Esophagus squamous epithelium (tissue), 5 donors: ENCODE data around the gene KLHL14. TPM values are rescaled to one million over a fixed set of nuclear protein-coding genes. Genes with fewer than 3 reads are reported as not detected.

Source experiments
- DNase-seq: peaks from one replicate; lab custom pipeline; 2025; lab: John Stamatoyannopoulos, UW
- H3K27ac ChIP-seq, 4 donors: fragments of 200-600 bp; sonication (generic); one replicate each; pipeline ENCODE4 v1.5.1; 2016 to 2019; ENCODE audit warnings: mild to moderate bottlenecking in 1 of 4
- H3K27me3 ChIP-seq, 4 donors: fragments of 200-600 bp; sonication (generic); 1 replicate in 3 of 4; 2 replicates in 1 of 4; pipeline versions ENCODE4 v1.5.1 to v1.6.0; 2017 to 2021; ENCODE audit warnings: antibody characterized with exemption in 1 of 4
- H3K36me3 ChIP-seq, 3 donors: fragments of 200-600 bp; sonication (generic); one replicate each; pipeline ENCODE4 v1.5.1; 2016 to 2019
- H3K4me1 ChIP-seq, 3 donors: fragments of 200-600 bp; sonication (generic); one replicate each; pipeline ENCODE4 v1.5.1; 2017 to 2019
- H3K4me3 ChIP-seq, 4 donors: fragments of 200-600 bp; sonication (generic); 1 replicate in 3 of 4; 2 replicates in 1 of 4; pipeline ENCODE4 v1.5.1; 2016 to 2019; ENCODE audit warnings: mild to moderate bottlenecking in 2 of 4, moderate library complexity in 1 of 4
- H3K9me3 ChIP-seq, 3 donors: fragments of 200-600 bp; sonication (generic); one replicate each; pipeline ENCODE4 v1.5.1; 2016 to 2019
- POLR2A ChIP-seq, 4 donors: fragments of 450-650 bp; IDR thresholded peaks; one replicate each; pipeline ENCODE4 v1.6.1; 2017; ENCODE audit warnings: antibody characterized with exemption in 4 of 4, mild to moderate bottlenecking in 4 of 4, moderate library complexity in 3 of 4
- WGBS, 2 donors: methylation state at CpG; one replicate each; pipeline ENCODE4 v1.1.5; 2018; 5-methylcytosine and 5-hydroxymethylcytosine counted together
- intact Hi-C: fragments of 100-400 bp; cut with DNase I; formaldehyde crosslinking; loops from one replicate; pipeline ENCODE4 v1.15.0; 2022
- total RNA-seq, 4 donors: library from RNA; depleted of rRNA; stranded (reverse); fragments of >200 nt; gene quantifications; one replicate each; pipeline ENCODE4 v1.1.0, GENCODE V29; 2016
- TF ChIP-seq, protein P1 (sequence below), 6 experiments: fragments of 450-650 bp in 4 of 6; fragments of 200-600 bp in 2 of 6; sonication (generic) in 2 of 6; IDR thresholded peaks; one replicate each; pipeline ENCODE4 v1.5.1; 2016 to 2019; ENCODE audit warnings: antibody characterized with exemption in 6 of 6, mild to moderate bottlenecking in 4 of 6, moderate library complexity in 4 of 6
- donor health status: DM: yes; HTN: yes; CAD: no.

KLHL14 gene
- total RNA-seq, 4 donors from 2014 or later = 0.04 to 0.95 (median 0.42) TPM

DNA sequence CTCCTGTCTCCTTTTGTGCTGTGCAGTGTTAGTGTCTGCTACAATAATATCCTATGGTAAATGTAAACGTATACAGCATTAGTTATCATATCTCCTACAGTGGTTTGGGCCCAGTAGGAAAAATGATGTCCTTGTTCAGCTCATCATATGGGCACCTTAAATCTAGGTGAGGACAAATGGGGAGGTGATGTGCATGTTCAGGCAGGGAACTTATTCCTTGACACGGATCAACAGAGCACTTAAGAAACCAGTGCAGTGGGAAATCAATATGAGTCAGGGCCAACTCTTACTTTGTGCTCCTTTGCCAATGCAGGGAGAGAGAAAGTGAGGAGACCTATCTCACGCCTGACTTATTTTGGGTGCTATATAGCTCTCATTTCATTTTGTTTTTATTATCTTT is 76.4 kb downstream of the KLHL14 start:
- no peak for TF ChIP-seq POLR2A (IDR thresholded peaks at IDR 0.05)
- TF ChIP-seq, protein P1, sequence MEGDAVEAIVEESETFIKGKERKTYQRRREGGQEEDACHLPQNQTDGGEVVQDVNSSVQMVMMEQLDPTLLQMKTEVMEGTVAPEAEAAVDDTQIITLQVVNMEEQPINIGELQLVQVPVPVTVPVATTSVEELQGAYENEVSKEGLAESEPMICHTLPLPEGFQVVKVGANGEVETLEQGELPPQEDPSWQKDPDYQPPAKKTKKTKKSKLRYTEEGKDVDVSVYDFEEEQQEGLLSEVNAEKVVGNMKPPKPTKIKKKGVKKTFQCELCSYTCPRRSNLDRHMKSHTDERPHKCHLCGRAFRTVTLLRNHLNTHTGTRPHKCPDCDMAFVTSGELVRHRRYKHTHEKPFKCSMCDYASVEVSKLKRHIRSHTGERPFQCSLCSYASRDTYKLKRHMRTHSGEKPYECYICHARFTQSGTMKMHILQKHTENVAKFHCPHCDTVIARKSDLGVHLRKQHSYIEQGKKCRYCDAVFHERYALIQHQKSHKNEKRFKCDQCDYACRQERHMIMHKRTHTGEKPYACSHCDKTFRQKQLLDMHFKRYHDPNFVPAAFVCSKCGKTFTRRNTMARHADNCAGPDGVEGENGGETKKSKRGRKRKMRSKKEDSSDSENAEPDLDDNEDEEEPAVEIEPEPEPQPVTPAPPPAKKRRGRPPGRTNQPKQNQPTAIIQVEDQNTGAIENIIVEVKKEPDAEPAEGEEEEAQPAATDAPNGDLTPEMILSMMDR (IDR thresholded peaks at IDR 0.05) = no peak

DNA sequence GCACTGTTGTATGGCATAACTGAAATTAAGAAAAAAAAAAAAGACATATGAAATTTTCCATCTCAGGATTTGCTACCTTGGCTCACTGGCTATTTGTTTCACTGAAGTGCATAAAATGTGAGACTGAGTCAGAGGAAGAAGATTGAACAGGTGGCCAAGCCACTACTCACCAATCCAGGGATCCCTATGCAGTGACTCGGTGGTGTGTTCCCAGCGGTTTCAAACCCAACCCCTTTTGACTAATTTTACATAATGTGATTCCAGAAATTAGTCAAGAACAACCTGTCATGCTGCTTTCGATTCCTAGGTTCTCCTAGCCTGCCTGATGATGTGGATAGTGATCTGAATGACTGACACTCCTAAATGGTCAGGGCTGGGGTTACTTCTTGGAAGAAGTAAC is 77.3 kb downstream of the KLHL14 start:
- TF ChIP-seq POLR2A (IDR thresholded peaks at IDR 0.05) = no peak
- TF ChIP-seq, protein P1 (IDR thresholded peaks at IDR 0.05) = no peak
- WGBS, 2 donors = 40 to 52% methylated on average over 3 of the region's 3 CpGs
- Histone ChIP-seq H3K9me3 (no peaks in the 10 kb centered on the region), H3K27me3 (peaks cover 0 to 5% (median 0%) of the 10 kb centered on the region in 4 donors), H3K4me1 (peaks cover 0 to 9% (median 0%) of the 10 kb centered on the region in 3 donors), H3K36me3 (no peaks in the 10 kb centered on the region), H3K27ac (no peak overlapping the region), H3K4me3 (no peak overlapping the region)
- intact Hi-C loops = no loop called here
- no peak for DNase-seq

More for the DNA sequence above, 76.4 kb downstream of the KLHL14 start:
- DNase-seq = no peak
- Histone ChIP-seq H3K27ac (no peak overlapping the region), H3K36me3 (no peaks in the 10 kb centered on the region), H3K4me3 (no peak overlapping the region), H3K4me1 (peaks cover 0 to 9% (median 0%) of the 10 kb centered on the region in 3 donors), H3K9me3 (no peaks in the 10 kb centered on the region), H3K27me3 (no peaks in the 10 kb centered on the region)
- intact Hi-C loops = no loop called here
- WGBS, 2 donors = 40 to 55% methylated on average over 3 of the region's 3 CpGs

DNA sequence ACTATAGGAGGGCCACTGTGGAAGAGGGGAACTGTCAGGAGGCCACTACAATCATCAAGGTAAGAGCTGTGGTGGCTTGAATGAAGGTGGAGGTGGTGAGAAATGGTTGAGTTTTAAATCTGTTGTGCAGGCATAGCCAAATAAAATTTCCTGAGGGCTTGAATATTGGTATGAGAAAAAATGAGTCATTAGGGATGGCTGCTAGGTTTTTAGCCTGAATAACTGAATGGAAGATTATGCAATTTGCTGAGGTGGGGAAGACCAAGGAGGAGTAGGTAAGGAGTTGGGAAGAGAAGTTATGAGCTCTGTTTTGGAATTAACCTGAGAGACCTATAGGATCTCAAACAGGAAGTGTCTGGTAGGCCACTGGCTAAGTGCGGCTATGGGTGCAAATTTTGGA is 84.0 kb downstream of the KLHL14 start:
- no peak for DNase-seq
- no peak overlapping the region for H3K27ac ChIP-seq
- no peaks in the 10 kb centered on the region for H3K4me1 ChIP-seq
- H3K9me3 ChIP-seq = no peaks in the 10 kb centered on the region
- TF ChIP-seq, protein P1 (IDR thresholded peaks at IDR 0.05) = no peak
- TF ChIP-seq POLR2A (IDR thresholded peaks at IDR 0.05) = no peak
- H3K4me3 ChIP-seq = no peak overlapping the region
- intact Hi-C loops = no loop called here
- 76 to 87% methylated on average over 1 of the region's 1 CpG for WGBS, 2 donors
- peaks cover 0 to 10% (median 0%) of the 10 kb centered on the region in 4 donors for H3K27me3 ChIP-seq
- H3K36me3 ChIP-seq = no peaks in the 10 kb centered on the region

DNA sequence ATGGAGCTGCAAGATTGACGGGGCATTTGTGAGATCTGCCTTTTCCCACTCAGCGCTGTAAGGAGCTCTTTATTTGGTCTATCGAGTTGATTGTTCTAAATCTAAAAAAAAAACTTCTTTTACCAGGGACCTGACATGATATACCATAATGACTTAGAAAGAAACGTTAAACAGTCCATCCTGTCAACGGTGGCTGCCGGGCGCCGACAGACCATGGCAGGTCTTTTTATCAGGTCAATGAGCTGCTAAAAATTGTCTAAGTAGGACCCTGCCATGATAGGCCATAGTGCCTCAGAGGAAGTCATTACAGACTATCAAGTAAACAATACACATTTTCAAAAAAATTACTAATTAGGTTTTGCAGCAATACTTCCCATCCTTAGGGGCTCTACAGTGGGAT is 87.9 kb downstream of the KLHL14 start:
- no peak for DNase-seq
- 87 to 95% methylated on average over 8 of the region's 8 CpGs for WGBS, 2 donors
- Histone ChIP-seq H3K4me1 (no peaks in the 10 kb centered on the region), H3K36me3 (no peaks in the 10 kb centered on the region), H3K27me3 (peaks cover 0 to 2% (median 0%) of the 10 kb centered on the region in 4 donors), H3K27ac (no peak overlapping the region), H3K4me3 (no peak overlapping the region), H3K9me3 (no peaks in the 10 kb centered on the region)
- intact Hi-C loops = no loop called here
- TF ChIP-seq, protein P1 (IDR thresholded peaks at IDR 0.05) = no peak
- no peak for TF ChIP-seq POLR2A (IDR thresholded peaks at IDR 0.05)

DNA sequence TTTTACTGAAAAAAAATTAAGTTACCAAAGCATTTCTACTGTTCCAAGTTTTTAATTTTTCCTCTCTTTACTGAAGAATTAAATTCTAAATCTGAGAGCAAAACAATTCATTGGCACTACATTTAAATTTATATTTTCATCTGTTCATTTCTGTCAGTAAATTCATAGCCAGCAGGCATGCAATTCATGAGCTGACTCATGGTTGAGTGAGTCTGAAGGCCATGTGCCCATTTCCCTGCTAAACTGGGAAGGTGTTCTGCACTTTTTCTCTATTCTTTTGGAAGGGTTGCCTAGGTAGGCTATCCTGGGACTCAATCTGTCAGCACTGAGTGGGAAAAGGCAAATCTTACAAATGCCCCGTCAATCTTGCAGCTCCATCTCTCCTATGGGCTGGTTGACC is 88.7 kb downstream of the KLHL14 start:
- Histone ChIP-seq H3K27me3 (no peaks in the 10 kb centered on the region), H3K4me1 (no peaks in the 10 kb centered on the region), H3K9me3 (no peaks in the 10 kb centered on the region), H3K27ac (no peak overlapping the region), H3K4me3 (no peak overlapping the region), H3K36me3 (no peaks in the 10 kb centered on the region)
- no peak for TF ChIP-seq POLR2A (IDR thresholded peaks at IDR 0.05)
- TF ChIP-seq, protein P1 (IDR thresholded peaks at IDR 0.05) = no peak
- intact Hi-C loops = no loop called here
- 33 to 56% methylated on average over 1 of the region's 1 CpG for WGBS, 2 donors
- no peak for DNase-seq
